ENCODE measurements around the gene EPHB1.

- no peak for TF ChIP-seq PBX3 (IDR thresholded peaks at IDR 0.05)
- TF ChIP-seq CTCF (IDR thresholded peaks at IDR 0.05) = no peak
- TF ChIP-seq USF1 (IDR thresholded peaks at IDR 0.05; ENCODE audit: borderline replicate concordance, low read depth) = no peak
- no peak for TF ChIP-seq RXRA (IDR thresholded peaks at IDR 0.05; ENCODE audit: borderline replicate concordance, low read depth)
- TF ChIP-seq SIN3A (IDR thresholded peaks at IDR 0.05; ENCODE audit: borderline replicate concordance, low read depth, low read length) = no peak
- TF ChIP-seq YY1 (IDR thresholded peaks at IDR 0.05; ENCODE audit: low read depth) = no peak
- no peak for TF ChIP-seq SMC3 (IDR thresholded peaks at IDR 0.05; ENCODE audit: low read depth, low read length)
- TF ChIP-seq JUND (IDR thresholded peaks at IDR 0.05) = no peak
- no peak for TF ChIP-seq EZH2phosphoT487 (IDR thresholded peaks at IDR 0.05; ENCODE audit: borderline replicate concordance, low read depth)
- TF ChIP-seq MAX (IDR thresholded peaks at IDR 0.05; ENCODE audit: low read depth) = no peak
- TF ChIP-seq POLR2AphosphoS5 (IDR thresholded peaks at IDR 0.05; ENCODE audit: low read depth, low read length) = no peak
- TF ChIP-seq MXI1 (IDR thresholded peaks at IDR 0.05; ENCODE audit: low read depth, low read length) = no peak
Observed at GRCh38 chr3:135292162-135292561, 497.1 kb downstream of the EPHB1 start.
